Endothelial cell of umbilical vein (primary cell): ENCODE data around the gene MFAP4. TPM values are rescaled to one million over a fixed set of nuclear protein-coding genes. Genes with fewer than 3 reads are reported as not detected.

Experiments used
- BruUV-seq: library from RNA; stranded (reverse); fragments of 400-500 nt; replicated peaks from 2 replicates; lab custom pipeline; 2021; lab: Mats Ljungman, UMichigan
- CTCF ChIA-PET: fragments of 300-600, 350-600 bp; sonication (Branson Sonifier 250); formaldehyde crosslinking; loops from one replicate; lab custom pipeline; 2021; ENCODE audit warnings: antibody characterized with exemption, inconsistent platforms; lab: Charles Lee
- POLR2A ChIA-PET: fragments of 300-600, 350-600 bp; sonication (Branson Sonifier 250); formaldehyde crosslinking; loops from one replicate; lab custom pipeline; 2021; ENCODE audit warnings: antibody characterized with exemption, inconsistent platforms; lab: Charles Lee
- DNase-seq: peaks from one replicate; pipeline ENCODE4 v3.0.0-alpha.2; 2011; ENCODE audit warnings: low read depth, low spot score
- FAIRE-seq: peaks from 2 replicates; lab custom pipeline; 2011; peaks lifted over from hg19 to GRCh38; lab: Jason Lieb, UNC
- H2AFZ ChIP-seq: 2 replicates; pipeline ENCODE4 v1.6.0; 2012; ENCODE audit warnings: low read depth, low read length, control low read depth, inconsistent platforms
- H3K27ac ChIP-seq: 2 replicates; pipeline ENCODE4 v1.5.1; 2011; ENCODE audit warnings: low read depth, mild to moderate bottlenecking, control low read depth, low read length, moderate library complexity; ENCODE audit not compliant: insufficient read depth
- H3K27me3 ChIP-seq, 2 experiments: 2 replicates each; pipeline versions ENCODE4 v1.6.0 to v1.6.1; 2011; ENCODE audit warnings: low read length in 2 of 2, mixed read lengths in 1 of 2; ENCODE audit not compliant: control insufficient read depth in 2 of 2, insufficient read depth in 2 of 2
- H3K36me3 ChIP-seq, 2 experiments: 2 replicates in 1 of 2; 3 replicates in 1 of 2; pipeline ENCODE4 v1.5.1; 2011; ENCODE audit warnings: low read length in 2 of 2, mild to moderate bottlenecking in 1 of 2, moderate library complexity in 1 of 2; ENCODE audit not compliant: control insufficient read depth in 2 of 2, insufficient read depth in 2 of 2; ENCODE audit errors: extremely low read depth in 1 of 2
- H3K4me1 ChIP-seq: 3 replicates; pipeline ENCODE4 v1.5.1; 2011; ENCODE audit warnings: mild to moderate bottlenecking, low read length; ENCODE audit not compliant: control insufficient read depth, insufficient read depth; ENCODE audit errors: extremely low read depth
- H3K4me2 ChIP-seq: 2 replicates; pipeline ENCODE4 v1.6.1; 2011; ENCODE audit warnings: low read length, control low read depth, mixed read lengths; ENCODE audit not compliant: insufficient read depth
- H3K4me3 ChIP-seq, 3 experiments: fragments of 200-600 bp in 1 of 3; sonication (generic), shearing (Covaris generic) in 1 of 3; replicated peaks in 1 of 3; 2 replicates each; pipeline ENCODE4 v1.5.1; 2011 to 2016; ENCODE audit warnings: control low read depth in 3 of 3, low read length in 3 of 3, mild to moderate bottlenecking in 2 of 3, inconsistent platforms in 1 of 3, low read depth in 1 of 3, moderate library complexity in 1 of 3; ENCODE audit not compliant: insufficient read depth in 1 of 3
- H3K79me2 ChIP-seq: 2 replicates; pipeline ENCODE4 v1.6.0; 2012; ENCODE audit warnings: low read length, inconsistent platforms; ENCODE audit not compliant: control insufficient read depth, insufficient read depth
- H3K9ac ChIP-seq: replicated peaks from 2 replicates; pipeline ENCODE3; 2011; ENCODE audit warnings: low read length, control low read depth; ENCODE audit not compliant: insufficient read depth; ENCODE audit errors: extremely low read depth
- H3K9me1 ChIP-seq: replicated peaks from 3 replicates; pipeline ENCODE4 v1.6.0; 2011; ENCODE audit warnings: mild to moderate bottlenecking, low read length; ENCODE audit not compliant: control insufficient read depth, insufficient read depth; ENCODE audit errors: extremely low read depth
- H3K9me3 ChIP-seq: replicated peaks from 2 replicates; pipeline ENCODE4 v1.5.1; 2012; ENCODE audit warnings: low read length, inconsistent platforms; ENCODE audit not compliant: control insufficient read depth, insufficient read depth
- H4K20me1 ChIP-seq: replicated peaks from 2 replicates; pipeline ENCODE3; 2011; ENCODE audit warnings: mild to moderate bottlenecking, low read length; ENCODE audit not compliant: control insufficient read depth, insufficient read depth; ENCODE audit errors: extremely low read depth
- CTCF ChIP-seq, 2 donors: IDR thresholded peaks; 1 replicate in 1 of 2; 2 replicates in 1 of 2; pipeline ENCODE4 v1.5.1; 2011; ENCODE audit warnings: low read length in 2 of 2, mild to moderate bottlenecking in 2 of 2, moderate library complexity in 2 of 2, control low read depth in 1 of 2, inconsistent platforms in 1 of 2, low read depth in 1 of 2; ENCODE audit not compliant: insufficient read depth in 1 of 2; ENCODE audit errors: extremely low read depth in 1 of 2
- EZH2 ChIP-seq: IDR thresholded peaks from 2 replicates; pipeline ENCODE4 v1.6.1; 2012; ENCODE audit warnings: borderline replicate concordance, low read depth, mild to moderate bottlenecking, moderate library complexity, low read length, inconsistent platforms; ENCODE audit not compliant: severe bottlenecking
- FOS ChIP-seq: IDR thresholded peaks from 2 replicates; pipeline ENCODE4 v1.6.1; 2011; ENCODE audit warnings: mild to moderate bottlenecking, low read length, moderate library complexity, borderline replicate concordance; ENCODE audit not compliant: insufficient read depth
- GATA2 ChIP-seq: IDR thresholded peaks from 2 replicates; pipeline ENCODE4 v1.7.0; 2011; ENCODE audit warnings: low read depth, mild to moderate bottlenecking, moderate library complexity, mixed read lengths, low read length; ENCODE audit not compliant: insufficient read length, insufficient read depth
- JUN ChIP-seq: IDR thresholded peaks from 2 replicates; pipeline ENCODE4 v1.6.1; 2011; ENCODE audit warnings: borderline replicate concordance, low read depth; ENCODE audit not compliant: insufficient read length, insufficient read depth
- MYC ChIP-seq: IDR thresholded peaks from one replicate; pipeline ENCODE4 v1.6.1; 2011; ENCODE audit warnings: mild to moderate bottlenecking, low read depth, low read length
- POLR2A ChIP-seq: IDR thresholded peaks from 2 replicates; pipeline ENCODE4 v1.6.1; 2012; ENCODE audit warnings: low read depth, mild to moderate bottlenecking, control low read depth, low read length
- POLR2AphosphoS5 ChIP-seq: IDR thresholded peaks from 2 replicates; pipeline ENCODE4 v1.6.1; 2012; ENCODE audit warnings: low read depth, mild to moderate bottlenecking, control low read depth, low read length, moderate library complexity; ENCODE audit not compliant: insufficient read depth
- dilution Hi-C: fragments of 300-500 bp; cut with MboI; formaldehyde crosslinking; loops from one replicate; pipeline ENCODE4 v1.15.0; 2019; ENCODE audit warnings: low sequenced_read_pairs; ENCODE audit not compliant: extremely low pct_ligation_motif_present
- intact Hi-C: fragments of 100-400 bp; cut with micrococcal nuclease; formaldehyde crosslinking; loops from one replicate; pipeline ENCODE4 v1.10.0; 2022
- polyA plus RNA-seq, 4 experiments: library from polyadenylated mRNA; depleted of rRNA in 3 of 4; stranded (reverse) in 3 of 4; unstranded in 1 of 4; fragments of >200 nt; gene quantifications; 2 replicates each; pipeline versions ENCODE4 v1.2.1 to v1.2.3, GENCODE V29; 2011 to 2012; ENCODE audit warnings: missing spikeins in 1 of 4
- total RNA-seq: library from RNA; stranded (reverse); gene quantifications from 2 replicates; pipeline ENCODE4 v1.2.3, GENCODE V29; 2021
- TF ChIP-seq, protein P1 (sequence below): IDR thresholded peaks from 2 replicates; pipeline ENCODE4 v1.6.1; 2011; ENCODE audit not compliant: insufficient read depth, insufficient read length

The MFAP4 gene
- total and polyA plus RNA-seq, 2 donors (not counting 3 experiments of a cell fraction or from before 2014, with no cell fraction given) = not detected

DNA sequence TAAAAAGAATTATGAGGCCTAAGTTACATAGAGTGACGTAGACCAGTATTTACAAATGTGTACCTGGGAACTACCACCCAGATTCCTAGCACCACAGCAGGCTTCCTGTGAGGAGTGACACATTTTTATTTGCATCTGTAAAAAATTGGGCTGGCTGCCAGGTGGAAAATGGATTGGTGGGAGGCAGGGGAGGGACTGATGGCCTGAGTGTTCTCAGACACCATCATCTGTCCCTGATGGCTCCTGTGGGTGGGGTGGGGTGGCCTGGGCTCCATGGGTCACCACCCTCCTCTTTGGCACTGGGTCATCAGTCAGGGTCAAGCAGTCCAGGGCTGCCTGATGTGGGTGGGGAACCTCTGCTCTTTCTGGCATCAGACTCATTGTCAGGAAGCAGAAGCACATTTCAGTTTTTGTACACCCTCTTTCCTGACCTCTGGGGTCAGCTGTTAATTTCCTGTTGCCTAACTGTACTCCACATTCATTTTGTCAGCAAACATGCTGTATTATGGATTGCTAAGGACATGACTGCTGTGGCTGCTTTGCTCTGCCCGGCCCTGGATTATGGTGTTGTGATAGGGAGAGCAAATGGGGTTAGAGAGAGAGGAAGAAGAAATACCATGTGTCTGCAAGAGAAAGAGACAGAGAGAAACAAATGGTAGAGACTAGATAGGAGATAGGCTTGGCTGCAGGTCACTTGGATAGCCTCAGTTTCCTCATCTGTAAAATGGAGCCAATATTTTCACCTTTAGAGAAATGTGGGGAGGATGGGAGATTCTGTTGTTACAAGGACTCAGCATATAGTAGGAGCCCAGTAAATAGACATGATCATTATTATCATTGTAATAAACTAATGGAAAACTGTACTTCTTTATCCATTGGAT lies 11.6 kb upstream of the MFAP4 start:
- peak; percentile 68 for DNase-seq
- intact Hi-C loops = no loop called here
- POLR2A ChIA-PET = no interaction called here

More for the DNA sequence above, 11.6 kb upstream of the MFAP4 start:
- H3K4me1 ChIP-seq = peaks cover 10% of the 10 kb centered on the region
- no peaks in the 10 kb centered on the region for H4K20me1 ChIP-seq
- dilution Hi-C loops = no loop called here
- H2AFZ ChIP-seq = peak overlapping the region; percentile 43
- CTCF ChIA-PET = interaction anchor here (1.4 to 1.9 kb wide), 2 partner anchors 49 to 364 kb away, joined by 5 read pairs; no protein-coding TSS in a partner anchor
- no peak overlapping the region for H3K4me2 ChIP-seq
- FAIRE-seq = peak; percentile 64
- H3K27me3 ChIP-seq = peaks cover 0 to 2% of the 10 kb centered on the region in 2 experiments
- no peak overlapping the region for H3K9ac ChIP-seq
- no peaks in the 10 kb centered on the region for H3K9me3 ChIP-seq
- H3K27ac ChIP-seq = no peak overlapping the region
- no TSS peak for BruUV-seq
- H3K9me1 ChIP-seq = no peaks in the 10 kb centered on the region
- no peak overlapping the region for H3K4me3 ChIP-seq
- H3K79me2 ChIP-seq = no peaks in the 10 kb centered on the region
- no peaks in the 10 kb centered on the region for H3K36me3 ChIP-seq
- TF ChIP-seq FOS (no peak), CTCF (IDR thresholded peaks at IDR 0.05; ENCODE audit: extremely low read depth in 1 of 2, insufficient read depth in 1 of 2, low read depth in 1 of 2, low read length in 2 of 2) (no peak), JUN (no peak), EZH2 (no peak), POLR2A (no peak), MYC (no peak), GATA2 (no peak), POLR2AphosphoS5 (no peak)
- TF ChIP-seq, protein P1, sequence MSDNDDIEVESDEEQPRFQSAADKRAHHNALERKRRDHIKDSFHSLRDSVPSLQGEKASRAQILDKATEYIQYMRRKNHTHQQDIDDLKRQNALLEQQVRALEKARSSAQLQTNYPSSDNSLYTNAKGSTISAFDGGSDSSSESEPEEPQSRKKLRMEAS = no peak
